KOPT-K1 (cell line): ENCODE results near the gene SLIT3.

ENCODE experiments used
- H3K27ac ChIP-seq: fragments of 200-600 bp; sonication (generic); 2 replicates; pipeline ENCODE4 v1.5.1; 2016; ENCODE audit warnings: antibody characterized with exemption, mild to moderate bottlenecking, low read depth, low read length; ENCODE audit not compliant: poor library complexity, severe bottlenecking
- H3K36me3 ChIP-seq: fragments of 200-600 bp; sonication (generic); 2 replicates; pipeline ENCODE4 v1.5.1; 2017; ENCODE audit warnings: antibody characterized with exemption, mild to moderate bottlenecking, low read length, moderate library complexity; ENCODE audit not compliant: insufficient read depth
- H3K9me3 ChIP-seq: fragments of 200-600 bp; sonication (generic); 2 replicates; pipeline ENCODE4 v1.5.1; 2017; ENCODE audit warnings: antibody characterized with exemption, low read length, mild to moderate bottlenecking; ENCODE audit not compliant: insufficient read depth, poor library complexity, severe bottlenecking

The SLIT3 gene

GRCh38 chr5:168967882-168968620 lies 332.9 kb downstream of the SLIT3 start:
- Histone ChIP-seq H3K9me3 (no peaks in the 10 kb centered on the region), H3K36me3 (no peaks in the 10 kb centered on the region), H3K27ac (no peak overlapping the region)

- H3K9me3 ChIP-seq = no peaks in the 10 kb centered on the region
- H3K27ac ChIP-seq = no peak overlapping the region
Observed at GRCh38 chr5:168965638-168966037, 335.3 kb downstream of the SLIT3 start.

GRCh38 chr5:168964182-168964581 lies 336.8 kb downstream of the SLIT3 start:
- Histone ChIP-seq H3K27ac (no peak overlapping the region), H3K36me3 (no peaks in the 10 kb centered on the region), H3K9me3 (no peaks in the 10 kb centered on the region)

More at GRCh38 chr5:168965638-168966037, 335.3 kb downstream of the SLIT3 start:
- H3K36me3 ChIP-seq = no peaks in the 10 kb centered on the region

GRCh38 chr5:168962306-168962705 lies 338.6 kb downstream of the SLIT3 start:
- no peak overlapping the region for H3K27ac ChIP-seq
- no peaks in the 10 kb centered on the region for H3K36me3 ChIP-seq
- no peaks in the 10 kb centered on the region for H3K9me3 ChIP-seq

GRCh38 chr5:168961681-168962080 lies 339.3 kb downstream of the SLIT3 start:
- H3K27ac ChIP-seq = no peak overlapping the region
- H3K36me3 ChIP-seq = no peaks in the 10 kb centered on the region
- no peaks in the 10 kb centered on the region for H3K9me3 ChIP-seq

- Histone ChIP-seq H3K9me3 (no peaks in the 10 kb centered on the region), H3K27ac (no peak overlapping the region), H3K36me3 (no peaks in the 10 kb centered on the region)
Observed at GRCh38 chr5:168960497-168960896, 340.4 kb downstream of the SLIT3 start.

GRCh38 chr5:168953351-168953750 lies 347.6 kb downstream of the SLIT3 start:
- no peaks in the 10 kb centered on the region for H3K36me3 ChIP-seq
- H3K27ac ChIP-seq = no peak overlapping the region
- H3K9me3 ChIP-seq = no peaks in the 10 kb centered on the region

- Histone ChIP-seq H3K27ac (no peak overlapping the region), H3K36me3 (no peaks in the 10 kb centered on the region), H3K9me3 (no peaks in the 10 kb centered on the region)
Observed at GRCh38 chr5:168952196-168952595, 348.7 kb downstream of the SLIT3 start.

GRCh38 chr5:168951769-168952168 lies 349.2 kb downstream of the SLIT3 start:
- H3K36me3 ChIP-seq = no peaks in the 10 kb centered on the region
- no peak overlapping the region for H3K27ac ChIP-seq
- no peaks in the 10 kb centered on the region for H3K9me3 ChIP-seq

- Histone ChIP-seq H3K9me3 (no peaks in the 10 kb centered on the region), H3K27ac (no peak overlapping the region), H3K36me3 (no peaks in the 10 kb centered on the region)
Observed at GRCh38 chr5:168951356-168951755, 349.6 kb downstream of the SLIT3 start.

GRCh38 chr5:168950241-168950951 lies 350.5 kb downstream of the SLIT3 start:
- Histone ChIP-seq H3K27ac (no peak overlapping the region), H3K9me3 (no peaks in the 10 kb centered on the region), H3K36me3 (no peaks in the 10 kb centered on the region)

- no peaks in the 10 kb centered on the region for H3K9me3 ChIP-seq
- no peaks in the 10 kb centered on the region for H3K36me3 ChIP-seq
- H3K27ac ChIP-seq = no peak overlapping the region
Observed at GRCh38 chr5:168948746-168949145, 352.2 kb downstream of the SLIT3 start.

- no peaks in the 10 kb centered on the region for H3K36me3 ChIP-seq
- no peaks in the 10 kb centered on the region for H3K9me3 ChIP-seq
- no peak overlapping the region for H3K27ac ChIP-seq
Observed at GRCh38 chr5:168947212-168947868, 353.6 kb downstream of the SLIT3 start.

- Histone ChIP-seq H3K27ac (no peak overlapping the region), H3K36me3 (no peaks in the 10 kb centered on the region)
Observed at GRCh38 chr5:168946363-168946762, 354.6 kb downstream of the SLIT3 start.

GRCh38 chr5:168944004-168944403 lies 356.9 kb downstream of the SLIT3 start:
- Histone ChIP-seq H3K9me3 (no peaks in the 10 kb centered on the region), H3K27ac (no peak overlapping the region), H3K36me3 (no peaks in the 10 kb centered on the region)

More at GRCh38 chr5:168946363-168946762, 354.6 kb downstream of the SLIT3 start:
- no peaks in the 10 kb centered on the region for H3K9me3 ChIP-seq
